Measurements from ENCODE around the gene ANAPC7.
A peak's percentile ranks its signal among the peaks of the same experiment; 100 is the strongest.
"Not testable (repeated sequence)": the region's sequence is repeated elsewhere in the genome, so short reads cannot be mapped to it uniquely, and the experiment has no call there.

Gene ANAPC7, protein sequence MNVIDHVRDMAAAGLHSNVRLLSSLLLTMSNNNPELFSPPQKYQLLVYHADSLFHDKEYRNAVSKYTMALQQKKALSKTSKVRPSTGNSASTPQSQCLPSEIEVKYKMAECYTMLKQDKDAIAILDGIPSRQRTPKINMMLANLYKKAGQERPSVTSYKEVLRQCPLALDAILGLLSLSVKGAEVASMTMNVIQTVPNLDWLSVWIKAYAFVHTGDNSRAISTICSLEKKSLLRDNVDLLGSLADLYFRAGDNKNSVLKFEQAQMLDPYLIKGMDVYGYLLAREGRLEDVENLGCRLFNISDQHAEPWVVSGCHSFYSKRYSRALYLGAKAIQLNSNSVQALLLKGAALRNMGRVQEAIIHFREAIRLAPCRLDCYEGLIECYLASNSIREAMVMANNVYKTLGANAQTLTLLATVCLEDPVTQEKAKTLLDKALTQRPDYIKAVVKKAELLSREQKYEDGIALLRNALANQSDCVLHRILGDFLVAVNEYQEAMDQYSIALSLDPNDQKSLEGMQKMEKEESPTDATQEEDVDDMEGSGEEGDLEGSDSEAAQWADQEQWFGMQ

DNA sequence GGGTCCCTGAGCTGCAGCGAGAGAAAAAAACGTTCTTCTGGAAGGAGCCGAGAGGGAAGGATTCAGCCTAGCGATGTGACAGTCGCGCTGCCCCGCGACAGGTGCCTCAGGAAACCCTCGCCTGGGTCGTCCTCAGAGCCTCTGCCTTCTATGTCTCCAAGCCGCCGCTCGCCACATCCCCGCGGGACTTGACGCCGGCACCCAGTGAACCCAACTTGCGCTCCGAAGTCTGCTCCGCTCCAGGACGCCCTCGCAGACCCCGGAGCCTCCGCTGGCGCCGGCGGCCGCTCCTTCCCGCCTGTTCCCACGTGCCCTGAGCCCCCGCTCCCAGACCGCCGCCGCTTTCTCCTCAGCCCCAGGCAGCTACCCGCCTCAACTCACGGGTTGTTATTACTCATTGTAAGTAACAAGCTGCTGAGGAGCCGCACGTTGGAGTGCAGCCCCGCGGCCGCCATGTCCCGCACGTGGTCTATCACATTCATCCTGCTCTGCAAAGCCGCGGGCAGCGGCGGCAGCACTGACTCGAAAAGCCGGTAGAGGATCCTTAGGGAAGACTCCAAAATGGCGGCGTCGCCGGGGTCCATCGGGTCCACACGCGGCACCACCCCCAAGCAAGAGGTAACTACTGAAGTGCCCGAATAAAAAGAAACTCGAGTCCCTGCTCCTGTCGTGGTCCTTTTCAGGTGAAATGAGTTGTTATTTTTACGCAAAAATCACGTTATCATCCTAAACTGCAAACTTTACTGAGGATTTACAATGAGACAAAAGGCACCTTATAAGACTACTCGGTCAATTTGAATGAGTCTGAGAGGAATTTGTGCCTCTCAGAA is at the start of gene ANAPC7:
ANAPC7 (minus strand) TSS at position 563 of the 830 bp plus-strand sequence; CDS start at position 482, 81 bp downstream.
- peak; percentile 86 for DNase-seq

GRCh38 chr12:110451263-110451662 is 47.8 kb upstream of the ANAPC7 start:
- no peak for DNase-seq

GRCh38 chr12:110449799-110450497 is 46.4 kb upstream of the ANAPC7 start, which contains the start of gene ARPC3:
Gene ARPC3 (minus strand): TSS chr12:110450337. CDS start chr12:110450260, 77 bp downstream.
- DNase-seq: peak; percentile 93

DNA sequence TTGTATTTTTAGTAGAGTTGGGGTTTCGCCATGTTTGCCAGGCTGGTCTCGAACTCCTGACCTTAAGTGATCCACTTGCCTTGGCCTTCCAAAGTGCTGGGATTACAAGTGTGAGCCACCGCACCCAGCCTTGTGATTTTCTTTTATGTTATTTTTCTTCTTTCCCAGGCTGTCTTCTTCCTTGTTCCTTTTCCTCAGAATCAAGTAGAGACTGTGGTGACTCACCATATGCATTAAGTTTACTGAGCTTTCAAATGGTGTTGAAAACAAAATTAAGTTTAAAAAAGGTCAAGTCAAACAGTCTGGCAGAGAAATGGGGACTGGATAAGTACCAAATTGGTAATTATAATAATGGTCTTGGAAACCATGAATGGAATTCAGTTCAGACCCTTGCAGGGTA is 40.9 kb upstream of the ANAPC7 start:
- no peak for DNase-seq

- no peak for DNase-seq
Measured at GRCh38 chr12:110436231-110436630, 32.7 kb upstream of the ANAPC7 start.

DNA sequence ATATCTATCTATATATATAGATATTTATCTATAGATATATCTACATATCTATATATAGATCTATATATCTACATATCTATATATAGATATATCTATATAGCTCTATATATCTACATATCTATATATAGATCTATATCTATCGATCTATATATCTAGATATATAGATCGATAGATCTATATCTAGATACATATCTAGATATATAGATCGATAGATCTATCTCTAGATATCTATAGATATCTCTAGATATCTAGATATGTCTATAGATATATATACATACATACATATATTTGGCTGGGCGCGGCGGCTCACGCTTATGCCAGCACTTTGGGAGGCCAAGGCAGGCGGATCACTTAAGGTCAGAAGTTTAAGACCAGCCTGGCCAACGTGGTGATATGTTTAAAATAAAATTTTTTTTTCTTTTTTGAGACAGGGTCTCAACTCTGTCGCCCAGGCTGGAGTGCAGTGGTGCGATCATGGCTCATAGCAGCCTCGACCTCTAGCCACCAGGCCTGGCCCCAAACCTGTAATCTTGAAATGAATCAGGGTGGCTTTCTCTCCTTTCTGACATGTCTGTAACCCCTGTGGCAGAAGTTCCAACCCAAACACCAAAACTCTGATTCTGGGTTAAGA is 28.6 kb upstream of the ANAPC7 start:
- peak; percentile 25 for DNase-seq

GRCh38 chr12:110429676-110430075 is 26.2 kb upstream of the ANAPC7 start:
- not testable (repeated sequence) for DNase-seq

- no peak for DNase-seq
Measured at GRCh38 chr12:110426406-110426805, 22.9 kb upstream of the ANAPC7 start.

- DNase-seq: no peak
Measured at GRCh38 chr12:110424237-110424636, 20.7 kb upstream of the ANAPC7 start.

GRCh38 chr12:110421701-110422100 is 18.2 kb upstream of the ANAPC7 start:
- no peak for DNase-seq

- DNase-seq: no peak
Measured at GRCh38 chr12:110421159-110421661, 17.7 kb upstream of the ANAPC7 start.

GRCh38 chr12:110420644-110421043 is 17.1 kb upstream of the ANAPC7 start:
- not testable (repeated sequence) for DNase-seq

- DNase-seq: not testable (repeated sequence)
Measured at GRCh38 chr12:110417113-110417512, 13.6 kb upstream of the ANAPC7 start.

DNA sequence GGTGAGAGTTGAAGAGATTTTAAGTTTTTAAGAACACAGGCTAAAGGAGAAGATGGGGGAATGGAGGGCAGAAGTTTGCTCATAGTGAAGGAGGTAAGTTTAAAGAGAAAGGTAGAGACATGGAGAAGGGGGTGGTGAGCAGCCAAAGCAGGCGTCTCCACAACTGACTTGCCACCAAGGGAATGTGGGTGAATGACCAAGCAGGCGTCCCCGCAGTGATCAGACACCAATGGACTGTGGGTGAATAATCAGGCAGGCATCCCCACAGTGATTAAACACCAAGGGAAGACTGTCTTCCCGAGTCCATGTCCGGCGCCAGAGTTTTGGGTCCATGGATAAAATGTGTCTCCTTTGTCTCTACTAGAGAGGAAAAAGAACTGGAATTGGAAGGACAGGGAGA is 6.6 kb upstream of the ANAPC7 start:
- DNase-seq: not testable (repeated sequence)

DNA sequence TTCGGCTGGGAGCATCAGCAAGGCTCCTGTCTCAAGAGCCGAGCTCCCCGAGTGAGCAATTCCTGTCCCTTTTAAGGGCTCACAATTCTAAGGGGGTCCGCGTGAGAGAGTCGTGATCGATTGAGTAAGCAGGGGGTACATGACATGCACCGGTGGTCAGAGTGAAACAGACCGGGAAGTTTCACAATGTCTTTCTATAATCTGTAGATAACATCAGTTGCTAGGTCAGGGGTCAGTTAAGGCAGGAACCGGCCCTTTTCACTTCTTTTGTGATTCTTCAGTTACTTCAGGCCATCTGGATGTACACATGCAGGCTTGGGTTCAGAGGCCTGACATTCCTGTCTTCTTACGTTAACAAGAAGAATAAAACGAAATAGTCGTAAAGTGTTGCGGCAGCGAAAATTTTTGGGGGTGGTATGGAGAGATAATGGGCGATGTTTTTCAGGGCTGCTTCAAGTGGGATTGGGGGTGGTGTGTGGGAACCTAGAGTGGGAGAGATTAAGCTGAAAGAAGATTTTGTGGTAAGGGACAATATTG is 1.7 kb upstream of the ANAPC7 start:
- not testable (repeated sequence) for DNase-seq

DNA sequence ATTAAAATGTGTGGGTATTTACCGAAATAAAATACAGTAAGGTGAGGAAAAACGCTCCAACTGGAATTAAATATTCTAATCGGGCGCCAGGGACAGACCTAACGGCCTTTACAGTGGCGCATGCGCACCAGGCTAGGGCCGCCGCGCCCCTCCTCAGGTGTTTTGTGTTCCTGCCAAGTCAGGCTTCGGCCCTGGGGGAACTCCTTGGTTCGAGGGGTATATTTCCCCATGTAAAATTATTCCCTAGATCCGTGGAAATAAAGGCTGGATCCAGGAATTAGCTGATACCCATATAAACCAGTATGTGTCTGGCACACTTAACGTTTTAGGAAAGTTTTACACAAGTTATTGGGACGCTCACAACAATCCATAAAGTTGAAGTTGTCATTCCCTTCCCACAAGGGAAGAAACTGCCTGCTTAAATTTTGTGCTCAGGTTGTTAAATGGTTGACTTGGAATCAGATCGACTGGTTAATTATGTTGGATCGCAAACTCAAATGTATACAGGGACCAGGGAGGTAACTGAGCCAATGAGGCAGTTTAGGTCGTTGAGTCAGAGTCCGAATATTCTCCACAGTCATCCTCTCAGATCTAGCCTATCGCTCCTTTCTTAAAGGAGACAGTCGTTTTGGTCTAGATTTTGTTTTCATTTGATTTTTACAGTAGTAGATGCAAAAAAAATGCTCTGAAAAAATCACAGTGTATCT is 621 bp upstream of the ANAPC7 start:
- DNase-seq: peak; percentile 78

GRCh38 chr12:110382683-110383082 is 20.8 kb downstream of the ANAPC7 start:
- no peak for DNase-seq

DNA sequence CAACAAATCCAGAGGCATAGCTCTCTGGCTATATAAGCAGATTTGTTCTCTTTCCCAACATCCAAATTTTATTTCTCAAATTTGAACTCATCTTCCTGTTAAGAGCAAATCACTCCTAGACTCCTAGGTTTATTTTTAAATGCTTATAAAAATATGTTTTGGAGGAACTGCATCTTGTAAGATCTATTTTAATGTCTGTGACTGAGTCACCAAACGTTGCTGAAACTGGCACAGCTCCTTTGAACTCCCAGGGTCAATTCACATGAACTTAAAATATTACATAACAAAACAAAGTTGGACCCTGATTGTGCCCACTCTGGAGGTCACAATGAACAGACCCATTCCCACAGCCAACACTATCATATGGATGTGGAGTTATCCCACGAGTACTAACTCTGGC is 23.9 kb downstream of the ANAPC7 start:
- DNase-seq: no peak

DNA sequence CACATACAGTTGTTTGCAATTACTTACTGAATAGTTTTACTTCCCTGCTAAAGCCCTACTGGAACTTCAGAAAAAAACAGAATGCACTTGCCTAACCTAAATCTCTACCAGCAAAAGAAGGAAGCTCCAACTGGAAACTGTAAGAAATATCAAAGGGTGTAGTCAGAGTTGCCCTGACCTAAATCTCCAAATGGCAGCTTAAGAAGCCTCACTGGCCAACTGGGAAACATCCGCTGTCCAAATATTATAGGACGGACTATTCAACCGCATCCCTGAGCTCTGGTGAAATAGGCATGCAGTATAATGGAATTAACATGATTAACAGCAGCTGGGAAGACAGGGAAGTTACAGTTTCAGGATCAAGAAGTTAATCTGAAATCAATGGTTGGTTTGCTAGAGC is 24.3 kb downstream of the ANAPC7 start:
- DNase-seq: no peak

- not testable (repeated sequence) for DNase-seq
Measured at GRCh38 chr12:110378131-110378790, 25.2 kb downstream of the ANAPC7 start.
